ENCODE data around the gene HYLS1. TPM values are rescaled to one million over a fixed set of nuclear protein-coding genes. Genes with fewer than 3 reads are reported as not detected.

The HYLS1 gene
- total and polyA plus RNA-seq, 8 donors, result 0.71 to 2.4 (median 1.6) TPM

GRCh38 chr11:125923012-125923579 is 35.6 kb downstream of the HYLS1 start:
- H3K9me3 ChIP-seq, result no peaks in the 10 kb centered on the region
- intact Hi-C loops (cut with DNase I), result loop anchor here (5.0 to 10.0 kb wide), 2 partner anchors 262 to 269 kb away; no protein-coding TSS in a partner anchor
- FAIRE-seq, result no peak

GRCh38 chr11:125923633-125924032 is 36.2 kb downstream of the HYLS1 start:
- no peak for TF ChIP-seq CTCF (IDR thresholded peaks at IDR 0.05)

More at GRCh38 chr11:125923012-125923579, 35.6 kb downstream of the HYLS1 start:
- DNase-seq (peak in 4 of 6 donors; percentile 37 to 73 (median 50)), ATAC-seq (peak; percentile 82 to 94 (median 84))
- no peak overlapping the region for H3K27ac ChIP-seq
- H3K36me3 ChIP-seq, result no peaks in the 10 kb centered on the region
- H3K4me1 ChIP-seq, result peaks cover 0 to 8% (median 0%) of the 10 kb centered on the region in 3 donors
- no peaks in the 10 kb centered on the region for H3K27me3 ChIP-seq
- TF ChIP-seq CTCF (IDR thresholded peaks at IDR 0.05), result peak; percentile 49 to 66 (median 62)
- no peak overlapping the region for H3K4me3 ChIP-seq
- 2 to 3% methylated on average over 8 of the region's 8 CpGs for WGBS, 2 donors

GRCh38 chr11:125924384-125925007 is 37.0 kb downstream of the HYLS1 start:
- no peak for ATAC-seq
- TF ChIP-seq CTCF (IDR thresholded peaks at IDR 0.05), result no peak
- H3K27me3 ChIP-seq, result no peaks in the 10 kb centered on the region
- H3K4me1 ChIP-seq, result peaks cover 0 to 8% (median 0%) of the 10 kb centered on the region in 3 donors
- intact Hi-C loops (cut with DNase I), result loop anchor here (5.0 to 10.0 kb wide), 2 partner anchors 260 to 268 kb away; no protein-coding TSS in a partner anchor
- no peak overlapping the region for H3K27ac ChIP-seq
- WGBS, 2 donors, result 68 to 82% methylated on average over 9 of the region's 9 CpGs
- no peak for FAIRE-seq
- H3K9me3 ChIP-seq, result no peaks in the 10 kb centered on the region
- H3K36me3 ChIP-seq, result no peaks in the 10 kb centered on the region
- H3K4me3 ChIP-seq, result no peak overlapping the region
- DNase-seq, result no peak

More at GRCh38 chr11:125923633-125924032, 36.2 kb downstream of the HYLS1 start:
- Histone ChIP-seq H3K27ac (no peak overlapping the region), H3K27me3 (no peaks in the 10 kb centered on the region), H3K4me3 (no peak overlapping the region), H3K36me3 (no peaks in the 10 kb centered on the region), H3K9me3 (no peaks in the 10 kb centered on the region), H3K4me1 (peaks cover 0 to 8% (median 0%) of the 10 kb centered on the region in 3 donors)
- FAIRE-seq, result no peak
- intact Hi-C loops (cut with DNase I), result loop anchor here (5.0 to 10.0 kb wide), 2 partner anchors 261 to 269 kb away; no protein-coding TSS in a partner anchor
- ATAC-seq, result no peak
- WGBS, 2 donors, result 75 to 86% methylated on average over 8 of the region's 8 CpGs
- no peak for DNase-seq

GRCh38 chr11:125925247-125925740 is 37.8 kb downstream of the HYLS1 start:
- H3K4me3 ChIP-seq, result no peak overlapping the region
- no peak for TF ChIP-seq CTCF (IDR thresholded peaks at IDR 0.05)
- WGBS, 2 donors, result 13% methylated on average over 6 of the region's 6 CpGs
- FAIRE-seq, result no peak
- H3K36me3 ChIP-seq, result no peaks in the 10 kb centered on the region
- H3K27ac ChIP-seq, result no peak overlapping the region
- peak in 1 of 6 donors; percentile 42 for DNase-seq
- peak; percentile 68 to 85 (median 80) for ATAC-seq
- intact Hi-C loops (cut with DNase I), result loop anchor here in 1 of 3 donors (10.0 kb wide), 1 partner anchor 260 kb away; no protein-coding TSS in a partner anchor
- H3K4me1 ChIP-seq, result peaks cover 0 to 8% (median 0%) of the 10 kb centered on the region in 3 donors
- H3K27me3 ChIP-seq, result no peaks in the 10 kb centered on the region
- H3K9me3 ChIP-seq, result no peaks in the 10 kb centered on the region
